ENCODE measurements around the gene CILP2.

CILP2 gene

DNA sequence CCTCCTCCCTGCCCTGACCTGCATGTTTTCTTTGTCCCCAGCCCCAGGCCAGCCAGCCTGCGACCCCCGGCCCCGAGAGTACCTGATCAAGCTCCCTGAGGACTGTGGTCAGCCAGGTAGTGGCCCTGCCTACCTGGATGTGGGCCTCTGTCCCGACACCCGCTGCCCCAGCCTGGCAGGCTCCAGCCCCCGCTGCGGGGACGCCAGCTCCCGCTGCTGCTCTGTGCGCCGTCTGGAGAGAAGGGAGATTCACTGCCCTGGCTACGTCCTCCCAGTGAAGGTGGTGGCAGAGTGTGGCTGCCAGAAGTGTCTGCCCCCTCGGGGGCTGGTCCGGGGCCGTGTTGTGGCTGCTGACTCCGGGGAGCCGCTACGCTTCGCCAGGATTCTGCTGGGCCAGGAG is 5.6 kb downstream of the CILP2 start:
- Histone ChIP-seq H3K36me3 (no peaks in the 10 kb centered on the region), H3K27ac (no peak overlapping the region), H3K9me3 (ENCODE audit: severe bottlenecking) (no peaks in the 10 kb centered on the region), H3K27me3 (ENCODE audit: insufficient read depth, low read depth, severe bottlenecking) (no peaks in the 10 kb centered on the region), H3K4me3 (ENCODE audit: low read depth, low read length) (no peak overlapping the region)
- DNase-seq, result no peak
- TF ChIP-seq, protein P1, sequence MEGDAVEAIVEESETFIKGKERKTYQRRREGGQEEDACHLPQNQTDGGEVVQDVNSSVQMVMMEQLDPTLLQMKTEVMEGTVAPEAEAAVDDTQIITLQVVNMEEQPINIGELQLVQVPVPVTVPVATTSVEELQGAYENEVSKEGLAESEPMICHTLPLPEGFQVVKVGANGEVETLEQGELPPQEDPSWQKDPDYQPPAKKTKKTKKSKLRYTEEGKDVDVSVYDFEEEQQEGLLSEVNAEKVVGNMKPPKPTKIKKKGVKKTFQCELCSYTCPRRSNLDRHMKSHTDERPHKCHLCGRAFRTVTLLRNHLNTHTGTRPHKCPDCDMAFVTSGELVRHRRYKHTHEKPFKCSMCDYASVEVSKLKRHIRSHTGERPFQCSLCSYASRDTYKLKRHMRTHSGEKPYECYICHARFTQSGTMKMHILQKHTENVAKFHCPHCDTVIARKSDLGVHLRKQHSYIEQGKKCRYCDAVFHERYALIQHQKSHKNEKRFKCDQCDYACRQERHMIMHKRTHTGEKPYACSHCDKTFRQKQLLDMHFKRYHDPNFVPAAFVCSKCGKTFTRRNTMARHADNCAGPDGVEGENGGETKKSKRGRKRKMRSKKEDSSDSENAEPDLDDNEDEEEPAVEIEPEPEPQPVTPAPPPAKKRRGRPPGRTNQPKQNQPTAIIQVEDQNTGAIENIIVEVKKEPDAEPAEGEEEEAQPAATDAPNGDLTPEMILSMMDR (IDR thresholded peaks at IDR 0.05; ENCODE audit: low read depth, low read length), result no peak

DNA sequence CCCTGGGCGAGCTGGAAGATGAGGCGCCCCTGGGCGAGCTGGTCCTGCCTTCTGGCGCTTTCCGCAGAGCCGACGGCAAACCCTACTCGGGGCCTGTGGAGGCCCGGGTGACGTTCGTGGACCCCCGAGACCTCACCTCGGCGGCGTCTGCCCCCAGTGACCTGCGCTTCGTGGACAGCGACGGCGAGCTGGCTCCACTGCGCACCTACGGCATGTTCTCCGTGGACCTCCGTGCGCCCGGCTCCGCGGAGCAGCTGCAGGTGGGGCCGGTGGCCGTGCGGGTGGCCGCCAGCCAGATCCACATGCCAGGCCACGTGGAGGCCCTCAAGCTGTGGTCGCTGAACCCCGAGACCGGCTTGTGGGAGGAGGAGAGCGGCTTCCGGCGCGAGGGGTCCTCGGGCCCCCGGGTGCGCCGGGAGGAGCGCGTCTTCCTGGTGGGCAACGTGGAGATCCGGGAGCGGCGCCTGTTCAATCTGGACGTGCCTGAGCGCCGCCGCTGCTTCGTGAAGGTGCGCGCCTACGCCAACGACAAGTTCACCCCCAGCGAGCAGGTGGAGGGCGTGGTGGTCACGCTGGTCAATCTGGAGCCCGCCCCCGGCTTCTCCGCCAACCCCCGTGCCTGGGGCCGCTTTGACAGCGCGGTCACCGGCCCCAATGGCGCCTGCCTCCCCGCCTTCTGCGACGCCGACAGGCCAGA is 6.3 kb downstream of the CILP2 start:
- Histone ChIP-seq H3K4me3 (ENCODE audit: low read depth, low read length) (no peak overlapping the region), H3K27ac (no peak overlapping the region), H3K9me3 (ENCODE audit: severe bottlenecking) (no peaks in the 10 kb centered on the region), H3K36me3 (no peaks in the 10 kb centered on the region), H3K27me3 (ENCODE audit: insufficient read depth, low read depth, severe bottlenecking) (no peaks in the 10 kb centered on the region)
- TF ChIP-seq, protein P1 (IDR thresholded peaks at IDR 0.05; ENCODE audit: low read depth, low read length), result no peak
- DNase-seq, result no peak

DNA sequence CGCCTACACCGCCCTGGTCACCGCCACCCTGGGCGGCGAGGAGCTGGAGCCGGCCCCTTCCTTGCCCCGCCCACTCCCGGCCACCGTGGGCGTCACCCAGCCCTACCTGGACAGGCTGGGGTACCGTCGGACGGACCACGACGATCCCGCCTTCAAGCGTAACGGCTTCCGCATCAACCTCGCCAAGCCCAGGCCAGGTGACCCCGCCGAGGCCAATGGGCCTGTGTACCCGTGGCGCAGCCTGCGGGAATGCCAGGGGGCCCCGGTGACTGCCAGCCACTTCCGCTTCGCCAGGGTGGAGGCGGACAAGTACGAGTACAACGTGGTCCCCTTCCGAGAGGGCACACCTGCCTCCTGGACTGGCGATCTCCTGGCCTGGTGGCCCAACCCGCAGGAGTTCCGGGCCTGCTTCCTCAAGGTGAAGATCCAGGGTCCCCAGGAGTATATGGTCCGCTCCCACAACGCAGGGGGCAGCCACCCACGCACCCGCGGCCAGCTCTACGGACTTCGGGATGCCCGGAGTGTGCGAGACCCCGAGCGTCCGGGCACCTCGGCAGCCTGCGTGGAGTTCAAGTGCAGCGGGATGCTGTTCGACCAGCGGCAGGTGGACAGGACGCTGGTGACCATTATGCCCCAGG is 7.0 kb downstream of the CILP2 start:
- H3K4me3 ChIP-seq (ENCODE audit: low read depth, low read length), result no peak overlapping the region
- TF ChIP-seq, protein P1 (IDR thresholded peaks at IDR 0.05; ENCODE audit: low read depth, low read length), result no peak
- no peaks in the 10 kb centered on the region for H3K9me3 ChIP-seq (ENCODE audit: severe bottlenecking)
- H3K36me3 ChIP-seq, result no peaks in the 10 kb centered on the region
- no peaks in the 10 kb centered on the region for H3K27me3 ChIP-seq (ENCODE audit: insufficient read depth, low read depth, severe bottlenecking)
- no peak for DNase-seq
- H3K27ac ChIP-seq, result no peak overlapping the region

DNA sequence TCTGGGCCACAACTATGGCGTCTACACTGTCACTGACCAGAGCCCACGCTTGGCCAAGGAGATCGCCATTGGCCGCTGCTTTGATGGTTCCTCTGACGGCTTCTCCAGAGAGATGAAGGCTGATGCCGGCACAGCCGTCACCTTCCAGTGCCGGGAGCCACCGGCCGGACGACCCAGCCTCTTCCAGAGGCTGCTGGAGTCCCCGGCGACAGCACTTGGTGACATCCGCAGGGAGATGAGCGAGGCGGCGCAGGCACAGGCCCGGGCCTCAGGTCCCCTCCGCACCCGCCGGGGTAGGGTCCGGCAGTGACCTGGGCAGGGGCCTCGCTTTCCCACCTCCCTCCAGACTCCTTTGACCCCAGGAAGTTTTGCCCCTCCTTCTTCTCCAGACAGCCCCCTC is 7.6 kb downstream of the CILP2 start:
- H3K9me3 ChIP-seq (ENCODE audit: severe bottlenecking), result no peaks in the 10 kb centered on the region
- TF ChIP-seq, protein P1 (IDR thresholded peaks at IDR 0.05; ENCODE audit: low read depth, low read length), result no peak
- H3K4me3 ChIP-seq (ENCODE audit: low read depth, low read length), result no peak overlapping the region
- DNase-seq, result no peak
- no peaks in the 10 kb centered on the region for H3K36me3 ChIP-seq
- no peaks in the 10 kb centered on the region for H3K27me3 ChIP-seq (ENCODE audit: insufficient read depth, low read depth, severe bottlenecking)
- H3K27ac ChIP-seq, result no peak overlapping the region

DNA sequence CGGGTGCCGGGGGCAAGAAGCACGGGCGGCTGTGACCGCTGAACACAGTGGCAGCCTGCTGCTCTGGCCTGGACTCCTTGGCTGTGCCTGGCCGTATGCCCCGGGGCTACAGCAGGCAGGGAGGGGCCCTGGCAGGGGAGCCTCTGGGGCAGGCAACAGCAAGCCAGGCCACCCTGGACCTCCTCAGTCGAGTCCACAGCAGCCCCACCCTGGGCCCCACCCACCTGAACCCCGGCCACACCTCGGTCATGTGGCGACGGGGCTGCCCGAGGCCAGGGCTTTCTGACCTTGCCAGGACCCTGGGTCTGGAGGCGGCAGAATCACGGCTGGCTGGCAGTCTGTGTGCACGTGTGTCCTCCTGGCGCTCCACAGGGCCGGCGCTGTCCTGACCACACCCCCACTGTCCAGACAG is 8.7 kb downstream of the CILP2 start:
- no peak overlapping the region for H3K27ac ChIP-seq

More for the DNA sequence above, 8.7 kb downstream of the CILP2 start:
- TF ChIP-seq, protein P1 (IDR thresholded peaks at IDR 0.05; ENCODE audit: low read depth, low read length), result no peak
- Histone ChIP-seq H3K36me3 (no peaks in the 10 kb centered on the region), H3K9me3 (ENCODE audit: severe bottlenecking) (no peaks in the 10 kb centered on the region), H3K27me3 (ENCODE audit: insufficient read depth, low read depth, severe bottlenecking) (no peaks in the 10 kb centered on the region), H3K4me3 (ENCODE audit: low read depth, low read length) (no peak overlapping the region)
- no peak for DNase-seq

Measured in WERI-Rb-1 (cell line).